Activated CD8-positive, alpha-beta T cell treated with anti-CD3 and anti-CD28 coated beads, Interleukin-2, amount 10 ng/mL, durations not matched to agents 7 days and 5 days (primary cell): Measurements from ENCODE around the gene DPYSL3. TPM values are rescaled to one million over a fixed set of nuclear protein-coding genes. Genes with fewer than 3 reads are reported as not detected.

Source experiments
- ATAC-seq: fragments of 150-1000 bp; cut with Tn5 transposase; one replicate; pipeline ENCODE4 v1.10.0; 2021; ENCODE audit warnings: moderate library complexity
- CTCF ChIA-PET: fragments of 350-600 bp; sonication (Branson Sonifier 250); formaldehyde crosslinking; loops from one replicate; lab custom pipeline; 2021; ENCODE audit warnings: antibody characterized with exemption; lab: Charles Lee
- POLR2A ChIA-PET: fragments of 350-600 bp; sonication (Branson Sonifier 250); formaldehyde crosslinking; loops from one replicate; lab custom pipeline; 2021; ENCODE audit warnings: antibody characterized with exemption; lab: Charles Lee
- DNase-seq: peaks from one replicate; pipeline ENCODE4 v3.0.0-alpha.2; 2020
- H3K27ac Mint-ChIP-seq: one replicate; pipeline ENCODE4 v1.8.0; 2021; ENCODE audit warnings: mild to moderate bottlenecking, mixed read lengths
- H3K27me3 Mint-ChIP-seq: one replicate; pipeline ENCODE4 v1.8.0; 2021; ENCODE audit warnings: low read depth, mixed read lengths
- H3K36me3 Mint-ChIP-seq: one replicate; pipeline ENCODE4 v1.8.0; 2021; ENCODE audit warnings: low read depth, mixed read lengths
- H3K4me1 Mint-ChIP-seq: one replicate; pipeline ENCODE4 v1.8.0; 2021; ENCODE audit warnings: low read depth, mixed read lengths
- H3K4me3 Mint-ChIP-seq: one replicate; pipeline ENCODE4 v1.8.0; 2021; ENCODE audit warnings: mild to moderate bottlenecking, mixed read lengths
- H3K9me3 Mint-ChIP-seq: one replicate; pipeline ENCODE4 v1.8.0; 2022; ENCODE audit warnings: mixed read lengths; ENCODE audit not compliant: insufficient read depth
- total RNA-seq, 2 experiments: library from RNA; stranded (reverse); gene quantifications; one replicate each; pipeline ENCODE4 v1.2.3, GENCODE V29; 2021

The DPYSL3 gene
- total RNA-seq, 2 experiments from 2014 or later: 0.23 TPM; not detected in 1

GRCh38 chr5:147426640-147427327 is 83.1 kb downstream of the DPYSL3 start:
- no peaks in the 10 kb centered on the region for H3K9me3 Mint-ChIP-seq
- no peak overlapping the region for H3K4me3 Mint-ChIP-seq
- DNase-seq: no peak
- H3K36me3 Mint-ChIP-seq: no peaks in the 10 kb centered on the region
- H3K27me3 Mint-ChIP-seq: peaks cover 2% of the 10 kb centered on the region
- POLR2A ChIA-PET: no interaction called here
- ATAC-seq: no peak
- no peaks in the 10 kb centered on the region for H3K4me1 Mint-ChIP-seq
- no peak overlapping the region for H3K27ac Mint-ChIP-seq
- CTCF ChIA-PET: no interaction called here

- ATAC-seq (no peak), DNase-seq (no peak)
- no peaks in the 10 kb centered on the region for H3K4me1 Mint-ChIP-seq
- H3K36me3 Mint-ChIP-seq: no peaks in the 10 kb centered on the region
- H3K4me3 Mint-ChIP-seq: no peak overlapping the region
- no peaks in the 10 kb centered on the region for H3K27me3 Mint-ChIP-seq
- no peak overlapping the region for H3K27ac Mint-ChIP-seq
- H3K9me3 Mint-ChIP-seq: no peaks in the 10 kb centered on the region
- POLR2A ChIA-PET: interaction anchor here (0.6 kb wide), 1 partner anchor 16 kb away, joined by 3 read pairs; no protein-coding TSS in a partner anchor
- CTCF ChIA-PET: no interaction called here
These were observed 91.3 kb downstream of the DPYSL3 start for GRCh38 chr5:147418613-147419012.

GRCh38 chr5:147417135-147417813 is 92.6 kb downstream of the DPYSL3 start:
- CTCF ChIA-PET: no interaction called here
- POLR2A ChIA-PET: no interaction called here
- Mint-ChIP-seq H3K4me1 (no peaks in the 10 kb centered on the region), H3K27me3 (no peaks in the 10 kb centered on the region), H3K36me3 (no peaks in the 10 kb centered on the region), H3K4me3 (no peak overlapping the region), H3K27ac (no peak overlapping the region), H3K9me3 (no peaks in the 10 kb centered on the region)
- DNase-seq: no peak
- ATAC-seq: no peak

GRCh38 chr5:147415651-147416050 is 94.2 kb downstream of the DPYSL3 start:
- Mint-ChIP-seq H3K9me3 (no peaks in the 10 kb centered on the region), H3K27me3 (no peaks in the 10 kb centered on the region), H3K27ac (no peak overlapping the region), H3K4me3 (no peak overlapping the region), H3K4me1 (no peaks in the 10 kb centered on the region), H3K36me3 (no peaks in the 10 kb centered on the region)
- CTCF ChIA-PET: no interaction called here
- DNase-seq: no peak
- ATAC-seq: no peak
- POLR2A ChIA-PET: no interaction called here

GRCh38 chr5:147413266-147413665 is 96.6 kb downstream of the DPYSL3 start:
- Mint-ChIP-seq H3K4me3 (no peak overlapping the region), H3K27me3 (no peaks in the 10 kb centered on the region), H3K9me3 (no peaks in the 10 kb centered on the region), H3K27ac (no peak overlapping the region), H3K36me3 (no peaks in the 10 kb centered on the region), H3K4me1 (no peaks in the 10 kb centered on the region)
- ChIA-PET POLR2A (no interaction called here), CTCF (no interaction called here)
- DNase-seq (no peak), ATAC-seq (no peak)

GRCh38 chr5:147412561-147412960 is 97.3 kb downstream of the DPYSL3 start:
- ChIA-PET CTCF (no interaction called here), POLR2A (interaction anchor here (0.6 kb wide), 1 partner anchor 34 kb away, joined by 3 read pairs; no protein-coding TSS in a partner anchor)
- no peak for DNase-seq
- H3K4me1 Mint-ChIP-seq: no peaks in the 10 kb centered on the region
- ATAC-seq: no peak
- no peak overlapping the region for H3K4me3 Mint-ChIP-seq
- no peaks in the 10 kb centered on the region for H3K36me3 Mint-ChIP-seq
- H3K27ac Mint-ChIP-seq: no peak overlapping the region
- no peaks in the 10 kb centered on the region for H3K9me3 Mint-ChIP-seq
- H3K27me3 Mint-ChIP-seq: no peaks in the 10 kb centered on the region

- ChIA-PET POLR2A (no interaction called here), CTCF (no interaction called here)
- H3K9me3 Mint-ChIP-seq: no peaks in the 10 kb centered on the region
- no peaks in the 10 kb centered on the region for H3K36me3 Mint-ChIP-seq
- H3K4me3 Mint-ChIP-seq: no peak overlapping the region
- no peaks in the 10 kb centered on the region for H3K4me1 Mint-ChIP-seq
- no peaks in the 10 kb centered on the region for H3K27me3 Mint-ChIP-seq
- no peak overlapping the region for H3K27ac Mint-ChIP-seq
- no peak for DNase-seq
- ATAC-seq: no peak
These were observed 98.2 kb downstream of the DPYSL3 start for GRCh38 chr5:147411359-147412319.

- H3K4me3 Mint-ChIP-seq: no peak overlapping the region
- ATAC-seq: no peak
These were observed 99.1 kb downstream of the DPYSL3 start for GRCh38 chr5:147410496-147411358.

GRCh38 chr5:147408980-147409379 is 100.9 kb downstream of the DPYSL3 start:
- POLR2A ChIA-PET: no interaction called here
- no peaks in the 10 kb centered on the region for H3K4me1 Mint-ChIP-seq
- H3K4me3 Mint-ChIP-seq: no peak overlapping the region
- no peaks in the 10 kb centered on the region for H3K36me3 Mint-ChIP-seq
- no peaks in the 10 kb centered on the region for H3K27me3 Mint-ChIP-seq
- CTCF ChIA-PET: no interaction called here
- no peak for DNase-seq
- H3K9me3 Mint-ChIP-seq: no peaks in the 10 kb centered on the region
- no peak overlapping the region for H3K27ac Mint-ChIP-seq
- no peak for ATAC-seq

More at GRCh38 chr5:147410496-147411358, 99.1 kb downstream of the DPYSL3 start:
- Mint-ChIP-seq H3K4me1 (no peaks in the 10 kb centered on the region), H3K27me3 (no peaks in the 10 kb centered on the region), H3K27ac (no peak overlapping the region), H3K9me3 (no peaks in the 10 kb centered on the region), H3K36me3 (no peaks in the 10 kb centered on the region)
- ChIA-PET POLR2A (no interaction called here), CTCF (no interaction called here)
- DNase-seq: no peak

GRCh38 chr5:147407094-147407681 is 102.7 kb downstream of the DPYSL3 start:
- ChIA-PET CTCF (no interaction called here), POLR2A (interaction anchor here (0.7 kb wide), 1 partner anchor 10 kb away, joined by 3 read pairs; no protein-coding TSS in a partner anchor)
- no peaks in the 10 kb centered on the region for H3K9me3 Mint-ChIP-seq
- no peaks in the 10 kb centered on the region for H3K4me1 Mint-ChIP-seq
- no peak for ATAC-seq
- no peak overlapping the region for H3K27ac Mint-ChIP-seq
- no peaks in the 10 kb centered on the region for H3K27me3 Mint-ChIP-seq
- DNase-seq: no peak
- no peaks in the 10 kb centered on the region for H3K36me3 Mint-ChIP-seq
- no peak overlapping the region for H3K4me3 Mint-ChIP-seq

- Mint-ChIP-seq H3K4me1 (no peaks in the 10 kb centered on the region), H3K36me3 (no peaks in the 10 kb centered on the region), H3K4me3 (no peak overlapping the region), H3K27ac (no peak overlapping the region), H3K27me3 (no peaks in the 10 kb centered on the region), H3K9me3 (no peaks in the 10 kb centered on the region)
- ATAC-seq (no peak), DNase-seq (no peak)
- POLR2A ChIA-PET: interaction anchor here (0.7 kb wide), 1 partner anchor 10 kb away, joined by 3 read pairs; no protein-coding TSS in a partner anchor
- CTCF ChIA-PET: no interaction called here
These were observed 103.2 kb downstream of the DPYSL3 start for GRCh38 chr5:147406636-147407035.
